GM12878 (cell line): Measurements from ENCODE around the gene KASH5. TPM values are rescaled to one million over a fixed set of nuclear protein-coding genes. Genes with fewer than 3 reads are reported as not detected.
A peak's percentile ranks its signal among the peaks of the same experiment; 100 is the strongest.

Experiments
- ATAC-seq: fragments of 200-7000 bp; cut with Tn5 transposase; 3 replicates; pipeline ENCODE4 v1.9.1; 2020; ENCODE audit warnings: mild to moderate bottlenecking, moderate library complexity
- BruUV-seq: library from RNA; stranded (reverse); fragments of 400-500 nt; replicated peaks from 2 replicates; lab custom pipeline; 2021; lab: Mats Ljungman, UMichigan
- CTCF ChIA-PET: fragments of 300-600 bp; sonication (Branson Sonifier 250); formaldehyde crosslinking; extraction: SDS; loops from one replicate; lab custom pipeline; 2021; ENCODE audit warnings: inconsistent platforms; lab: Yijun Ruan, JAX
- POLR2A ChIA-PET: fragments of 350-600 bp; formaldehyde crosslinking; extraction: SDS; loops from one replicate; lab custom pipeline; 2021; ENCODE audit warnings: inconsistent platforms; lab: Charles Lee
- RAD21 ChIA-PET: fragments of 300-600 bp; sonication (Branson Sonifier 250); formaldehyde crosslinking; loops from one replicate; lab custom pipeline; 2023; ENCODE audit warnings: antibody characterized with exemption; ENCODE audit not compliant: unreplicated experiment; lab: Charles Lee
- SMC1A ChIA-PET: fragments of 300-600 bp; sonication (Branson Sonifier 250); formaldehyde crosslinking; loops from one replicate; lab custom pipeline; 2023; ENCODE audit not compliant: unreplicated experiment, uncharacterized antibody; lab: Charles Lee
- DNase-seq: peaks from one replicate; pipeline ENCODE4 v3.0.0-alpha.2; 2011; ENCODE audit warnings: low read depth, low spot score
- FAIRE-seq: peaks from 3 replicates; lab custom pipeline; 2011; peaks lifted over from hg19 to GRCh38; lab: Jason Lieb, UNC
- H2AFZ ChIP-seq: 2 replicates; pipeline ENCODE4 v1.6.0; 2011; ENCODE audit warnings: low read depth, low read length, control low read depth; ENCODE audit not compliant: control insufficient read depth
- H3K27ac ChIP-seq: 2 replicates; pipeline ENCODE4 v1.5.1; 2011; ENCODE audit warnings: control low read depth; ENCODE audit not compliant: control insufficient read depth, insufficient read depth
- H3K27me3 ChIP-seq, 2 experiments: replicated peaks in 1 of 2; 2 replicates each; pipeline versions ENCODE4 v1.6.0 to v1.6.1; 2011; ENCODE audit warnings: low read length in 1 of 2; ENCODE audit not compliant: control insufficient read depth in 2 of 2, insufficient read depth in 2 of 2
- H3K36me3 ChIP-seq, 2 experiments: 2 replicates each; pipeline ENCODE4 v1.5.1; 2011; ENCODE audit warnings: low read length in 1 of 2; ENCODE audit not compliant: control insufficient read depth in 2 of 2, insufficient read depth in 2 of 2
- H3K4me1 ChIP-seq: 2 replicates; pipeline ENCODE4 v1.6.1; 2011; ENCODE audit warnings: mild to moderate bottlenecking, low read length, moderate library complexity, mixed read lengths; ENCODE audit not compliant: control insufficient read depth, insufficient read depth
- H3K4me2 ChIP-seq: 2 replicates; pipeline ENCODE4 v1.6.0; 2011; ENCODE audit warnings: control low read depth; ENCODE audit not compliant: control insufficient read depth, insufficient read depth
- H3K4me3 ChIP-seq: fragments of 200-600 bp; sonication (generic); 2 replicates; pipeline ENCODE4 v1.5.1; 2016
- H3K79me2 ChIP-seq: 2 replicates; pipeline ENCODE4 v1.6.0; 2011; ENCODE audit warnings: low read length; ENCODE audit not compliant: control insufficient read depth, insufficient read depth
- H3K9ac ChIP-seq: 2 replicates; pipeline ENCODE4 v1.8.0; 2011; ENCODE audit warnings: low read length, control low read depth, mixed read lengths; ENCODE audit not compliant: control insufficient read depth, insufficient read depth
- H3K9me3 ChIP-seq: replicated peaks from 3 replicates; pipeline ENCODE4 v1.5.1; 2011; ENCODE audit warnings: mild to moderate bottlenecking, low read length; ENCODE audit not compliant: control insufficient read depth, insufficient read depth
- H4K20me1 ChIP-seq: 2 replicates; pipeline ENCODE4 v1.6.0; 2011; ENCODE audit not compliant: control insufficient read depth, insufficient read depth
- CREB1 ChIP-seq: IDR thresholded peaks from 2 replicates; pipeline ENCODE4 v1.6.1; 2012; ENCODE audit warnings: low read depth, mild to moderate bottlenecking, inconsistent platforms
- E2F8 ChIP-seq: fragments of 450-650 bp; IDR thresholded peaks from 2 replicates; pipeline ENCODE4 v1.6.1; 2018; ENCODE audit warnings: mild to moderate bottlenecking, low read depth, moderate library complexity; ENCODE audit not compliant: partially characterized antibody
- EZH2 ChIP-seq: IDR thresholded peaks from 2 replicates; pipeline ENCODE4 v1.6.1; 2012; ENCODE audit warnings: low read depth, mild to moderate bottlenecking, control low read depth, inconsistent platforms, low read length, borderline replicate concordance; ENCODE audit not compliant: control insufficient read depth
- GATAD2B ChIP-seq: fragments of 450-650 bp; conservative IDR thresholded peaks from 2 replicates; pipeline ENCODE4 v1.6.1; 2017; ENCODE audit warnings: low read depth, mild to moderate bottlenecking, moderate library complexity
- MLLT1 ChIP-seq: fragments of 450-650 bp; IDR thresholded peaks from 2 replicates; pipeline ENCODE4 v1.6.1; 2016; ENCODE audit warnings: mild to moderate bottlenecking
- MTA2 ChIP-seq: fragments of 450-650 bp; IDR thresholded peaks from 2 replicates; pipeline ENCODE4 v1.6.1; 2016; ENCODE audit warnings: low read depth, mild to moderate bottlenecking, moderate library complexity
- PAX8 ChIP-seq: fragments of 450-650 bp; IDR thresholded peaks from 2 replicates; pipeline ENCODE4 v1.6.1; 2017; ENCODE audit warnings: mild to moderate bottlenecking, moderate library complexity
- SMC3 ChIP-seq: IDR thresholded peaks from 2 replicates; pipeline ENCODE4 v1.6.1; 2011; ENCODE audit warnings: low read length, improper control_type of control experiment, borderline replicate concordance
- SP1 ChIP-seq: IDR thresholded peaks from one replicate; pipeline ENCODE4 v1.6.1; 2011; ENCODE audit warnings: low read depth, low read length
- TBL1XR1 ChIP-seq: IDR thresholded peaks from 2 replicates; pipeline ENCODE4 v1.6.1; 2012; ENCODE audit warnings: low read depth, low read length, improper control_type of control experiment
- WGBS: methylation state at CpG from one replicate; pipeline ENCODE4 v1.1.6; 2016; ENCODE audit warnings: low lambda C conversion rate; ENCODE audit not compliant: insufficient replicate concordance, insufficient coverage; ENCODE audit errors: missing lambda C conversion rate; 5-methylcytosine and 5-hydroxymethylcytosine counted together
- in situ Hi-C: fragments of 300-500 bp; cut with MboI; formaldehyde crosslinking; loops from 9 replicates; pipeline ENCODE4 v1.14.3; 2018; ENCODE audit warnings: mixed read lengths
- intact Hi-C: fragments of 100-400 bp; cut with micrococcal nuclease; formaldehyde crosslinking; loops from one replicate; pipeline ENCODE4 v1.14.2; 2022; ENCODE audit not compliant: unreplicated experiment
- polyA plus RNA-seq, 11 experiments: library from polyadenylated mRNA; depleted of rRNA in 4 of 11; unstranded in 6 of 11; stranded (reverse) in 5 of 11; fragments of >200 nt; fragmentation: Nextera tagmentation in 4 of 11; fragmentation: Illumina TruSeq in 1 of 11; extraction: Ambion mirVana in 4 of 11; extraction: Trizol in 1 of 11; gene quantifications; 1 replicate in 1 of 11; 2 replicates in 10 of 11; pipeline versions ENCODE4 v1.2.1 to v1.2.3, GENCODE V29; 2011 to 2016; ENCODE audit warnings: inconsistent platforms in 2 of 11, missing spikeins in 2 of 11, low read depth in 1 of 11
- total RNA-seq, 4 experiments: library from RNA; depleted of rRNA in 3 of 4; stranded (reverse); fragments of >200 nt in 3 of 4; fragmentation: Illumina TruSeq in 1 of 4; extraction: Trizol in 1 of 4; gene quantifications; 2 replicates each; pipeline versions ENCODE4 v1.2.1 to v1.2.3, GENCODE V29; 2013 to 2021

The KASH5 gene
- total and polyA plus RNA-seq, 10 of the 15 experiments (the other 5 are each of a cell fraction or from before 2014, with no cell fraction given), result 0.03 to 0.06 (median 0.05) TPM; not detected in 7

DNA sequence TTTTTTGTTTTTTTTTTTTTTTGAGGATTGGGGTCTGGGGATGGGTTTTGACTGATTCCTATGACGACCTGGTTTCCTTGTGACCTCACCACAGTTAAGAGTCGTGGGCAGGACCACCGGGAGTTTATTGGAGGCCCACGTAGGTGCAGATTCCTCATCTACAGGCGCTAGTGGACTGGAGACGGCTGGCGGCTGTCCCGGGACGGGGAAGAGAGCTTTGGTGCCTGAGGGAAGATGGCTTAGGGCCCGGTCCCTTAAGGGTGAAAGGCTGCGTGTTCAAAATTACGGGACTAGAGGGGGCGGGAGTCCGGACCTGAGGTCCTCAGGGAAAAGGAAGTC, 25.2 kb upstream of the KASH5 start (continued):
- TF ChIP-seq TBL1XR1, result no peak
- TF ChIP-seq MLLT1, result no peak
- no peak for TF ChIP-seq MTA2
- TF ChIP-seq E2F8, result no peak
- TF ChIP-seq PAX8, result no peak

GRCh38 chr19:49363268-49364082, 24.6 kb upstream of the KASH5 start, which contains the start of gene DKKL1:
Gene DKKL1, plus strand, starts transcription at chr19:49363877. Its CDS starts 122 bp downstream, at chr19:49363999.
- 5% methylated on average over 45 of the region's 46 CpGs for WGBS
- FAIRE-seq, result peak; percentile 18

More at GRCh38 chr19:49363268-49364082, 24.6 kb upstream of the KASH5 start, which contains the start of gene DKKL1:
- ATAC-seq, result peak; percentile 86
- ChIA-PET POLR2A (no interaction called here), SMC1A (no interaction called here), RAD21 (interaction anchor here (0.9 kb wide), 1 partner anchor 11 kb away, joined by 3 read pairs; no protein-coding TSS in a partner anchor)
- BruUV-seq, result no TSS peak
- DNase-seq, result peak; percentile 33
- Histone ChIP-seq H4K20me1 (no peaks in the 10 kb centered on the region), H3K4me2 (peak within 1 kb of the TSS; percentile 67), H3K4me1 (peaks cover 7% of the 10 kb centered on the region), H2AFZ (peak within 1 kb of the TSS; percentile 33; the same call in 1 of the 2 replicates), H3K9me3 (no peaks in the 10 kb centered on the region; the same call in 2 of the 3 replicates), H3K9ac (no peak within 1 kb of the TSS)
- TF ChIP-seq CREB1 (0 out of 2 replicates have a peak, but pooled peaks have one; percentile 29), EZH2 (0 out of 2 replicates have a peak, but pooled peaks have one; percentile 44), SMC3 (no peak), SP1 (peak; percentile 86), GATAD2B (0 out of 2 replicates have a peak, but pooled peaks have one; percentile 26)
- TF ChIP-seq, all 136 proteins: peak for 4
- Histone ChIP-seq H3K36me3 (no peaks in the 10 kb centered on the region), H3K27me3 (peaks cover 12 to 15% of the 10 kb centered on the region in 2 experiments; a peak in 3 of 4 replicates), H3K79me2 (no peaks in the 10 kb centered on the region), H3K27ac (no peak within 1 kb of the TSS), H3K4me3 (0 out of 2 replicates have a peak within 1 kb of the TSS, but pooled peaks have one; percentile 1)
- CTCF ChIA-PET, result no interaction called here
- in situ Hi-C loops, result no loop called here
- intact Hi-C loops, result no loop called here
